SK-N-SH (cell line): Measurements from ENCODE around the gene ADGRG2.

Experiments
- CHD2 ChIP-seq: fragments of 150-350 bp; IDR thresholded peaks from 2 replicates; pipeline ENCODE4 v1.6.1; 2018; ENCODE audit warnings: low read length; ENCODE audit not compliant: partially characterized antibody
- EP300 ChIP-seq, 2 experiments: IDR thresholded peaks; 2 replicates each; pipeline versions ENCODE4 v1.4.0 to v1.6.1; 2012; ENCODE audit warnings: borderline replicate concordance in 1 of 2, low read depth in 1 of 2, low read length in 1 of 2
- GABPA ChIP-seq: IDR thresholded peaks from 2 replicates; pipeline ENCODE4 v1.4.0; 2012; ENCODE audit warnings: low read depth, mild to moderate bottlenecking
- MEF2A ChIP-seq: IDR thresholded peaks from 2 replicates; pipeline ENCODE4 v1.4.0; 2012; ENCODE audit warnings: low read depth, borderline replicate concordance
- MXI1 ChIP-seq: IDR thresholded peaks from 2 replicates; pipeline ENCODE4 v1.6.1; 2012; ENCODE audit warnings: mild to moderate bottlenecking, low read depth, low read length, improper control_type of control experiment
- POLR2AphosphoS5 ChIP-seq: IDR thresholded peaks from 2 replicates; pipeline ENCODE4 v1.6.1; 2012; ENCODE audit warnings: low read depth, low read length
- RAD21 ChIP-seq: IDR thresholded peaks from 2 replicates; pipeline ENCODE4 v1.6.1; 2012; ENCODE audit warnings: mild to moderate bottlenecking, low read length
- TAF1 ChIP-seq: IDR thresholded peaks from 2 replicates; pipeline ENCODE4 v1.6.1; 2012; ENCODE audit warnings: low read depth, mild to moderate bottlenecking, low read length, moderate library complexity, borderline replicate concordance
- TF ChIP-seq, protein P1 (sequence below): fragments of 200-600 bp; sonication (generic); IDR thresholded peaks from 2 replicates; pipeline ENCODE4 v1.6.1; 2017; ENCODE audit warnings: antibody characterized with exemption, mild to moderate bottlenecking, moderate library complexity
- TF ChIP-seq, protein P2 (sequence below): IDR thresholded peaks from 2 replicates; pipeline ENCODE4 v1.6.1; 2012; ENCODE audit warnings: mild to moderate bottlenecking, low read depth, low read length, moderate library complexity
- TF ChIP-seq, protein P3 (sequence below): IDR thresholded peaks from 2 replicates; pipeline ENCODE4 v1.4.0; 2012; ENCODE audit warnings: low read depth, borderline replicate concordance
- TF ChIP-seq, protein P4 (sequence below): IDR thresholded peaks from 2 replicates; pipeline ENCODE4 v1.4.0; 2012; ENCODE audit warnings: low read depth, borderline replicate concordance

DNA sequence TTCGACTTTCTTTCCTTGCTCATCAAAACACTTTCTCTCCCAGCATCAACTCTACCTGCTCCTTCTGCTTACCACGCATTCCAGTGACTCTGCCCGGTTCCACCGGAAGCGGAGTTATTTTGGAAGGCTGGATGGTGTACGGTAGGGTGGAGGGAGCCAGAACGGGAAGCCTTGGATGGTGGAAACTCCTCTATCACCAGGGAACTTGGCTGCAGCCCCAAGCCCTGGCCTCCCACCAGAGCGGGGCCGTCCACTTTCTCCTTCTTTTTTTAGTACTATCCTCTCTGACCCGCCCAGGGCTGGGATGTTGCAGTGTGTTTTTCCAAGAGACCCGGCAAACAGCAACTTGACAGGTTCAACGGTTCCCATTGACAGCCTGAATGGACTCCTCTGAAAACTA is 27.6 kb downstream of the ADGRG2 start:
- TF ChIP-seq, protein P1, sequence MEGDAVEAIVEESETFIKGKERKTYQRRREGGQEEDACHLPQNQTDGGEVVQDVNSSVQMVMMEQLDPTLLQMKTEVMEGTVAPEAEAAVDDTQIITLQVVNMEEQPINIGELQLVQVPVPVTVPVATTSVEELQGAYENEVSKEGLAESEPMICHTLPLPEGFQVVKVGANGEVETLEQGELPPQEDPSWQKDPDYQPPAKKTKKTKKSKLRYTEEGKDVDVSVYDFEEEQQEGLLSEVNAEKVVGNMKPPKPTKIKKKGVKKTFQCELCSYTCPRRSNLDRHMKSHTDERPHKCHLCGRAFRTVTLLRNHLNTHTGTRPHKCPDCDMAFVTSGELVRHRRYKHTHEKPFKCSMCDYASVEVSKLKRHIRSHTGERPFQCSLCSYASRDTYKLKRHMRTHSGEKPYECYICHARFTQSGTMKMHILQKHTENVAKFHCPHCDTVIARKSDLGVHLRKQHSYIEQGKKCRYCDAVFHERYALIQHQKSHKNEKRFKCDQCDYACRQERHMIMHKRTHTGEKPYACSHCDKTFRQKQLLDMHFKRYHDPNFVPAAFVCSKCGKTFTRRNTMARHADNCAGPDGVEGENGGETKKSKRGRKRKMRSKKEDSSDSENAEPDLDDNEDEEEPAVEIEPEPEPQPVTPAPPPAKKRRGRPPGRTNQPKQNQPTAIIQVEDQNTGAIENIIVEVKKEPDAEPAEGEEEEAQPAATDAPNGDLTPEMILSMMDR = no peak
- TF ChIP-seq, protein P2, sequence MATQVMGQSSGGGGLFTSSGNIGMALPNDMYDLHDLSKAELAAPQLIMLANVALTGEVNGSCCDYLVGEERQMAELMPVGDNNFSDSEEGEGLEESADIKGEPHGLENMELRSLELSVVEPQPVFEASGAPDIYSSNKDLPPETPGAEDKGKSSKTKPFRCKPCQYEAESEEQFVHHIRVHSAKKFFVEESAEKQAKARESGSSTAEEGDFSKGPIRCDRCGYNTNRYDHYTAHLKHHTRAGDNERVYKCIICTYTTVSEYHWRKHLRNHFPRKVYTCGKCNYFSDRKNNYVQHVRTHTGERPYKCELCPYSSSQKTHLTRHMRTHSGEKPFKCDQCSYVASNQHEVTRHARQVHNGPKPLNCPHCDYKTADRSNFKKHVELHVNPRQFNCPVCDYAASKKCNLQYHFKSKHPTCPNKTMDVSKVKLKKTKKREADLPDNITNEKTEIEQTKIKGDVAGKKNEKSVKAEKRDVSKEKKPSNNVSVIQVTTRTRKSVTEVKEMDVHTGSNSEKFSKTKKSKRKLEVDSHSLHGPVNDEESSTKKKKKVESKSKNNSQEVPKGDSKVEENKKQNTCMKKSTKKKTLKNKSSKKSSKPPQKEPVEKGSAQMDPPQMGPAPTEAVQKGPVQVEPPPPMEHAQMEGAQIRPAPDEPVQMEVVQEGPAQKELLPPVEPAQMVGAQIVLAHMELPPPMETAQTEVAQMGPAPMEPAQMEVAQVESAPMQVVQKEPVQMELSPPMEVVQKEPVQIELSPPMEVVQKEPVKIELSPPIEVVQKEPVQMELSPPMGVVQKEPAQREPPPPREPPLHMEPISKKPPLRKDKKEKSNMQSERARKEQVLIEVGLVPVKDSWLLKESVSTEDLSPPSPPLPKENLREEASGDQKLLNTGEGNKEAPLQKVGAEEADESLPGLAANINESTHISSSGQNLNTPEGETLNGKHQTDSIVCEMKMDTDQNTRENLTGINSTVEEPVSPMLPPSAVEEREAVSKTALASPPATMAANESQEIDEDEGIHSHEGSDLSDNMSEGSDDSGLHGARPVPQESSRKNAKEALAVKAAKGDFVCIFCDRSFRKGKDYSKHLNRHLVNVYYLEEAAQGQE = no peak
- no peak for TF ChIP-seq POLR2AphosphoS5
- TF ChIP-seq, protein P3, sequence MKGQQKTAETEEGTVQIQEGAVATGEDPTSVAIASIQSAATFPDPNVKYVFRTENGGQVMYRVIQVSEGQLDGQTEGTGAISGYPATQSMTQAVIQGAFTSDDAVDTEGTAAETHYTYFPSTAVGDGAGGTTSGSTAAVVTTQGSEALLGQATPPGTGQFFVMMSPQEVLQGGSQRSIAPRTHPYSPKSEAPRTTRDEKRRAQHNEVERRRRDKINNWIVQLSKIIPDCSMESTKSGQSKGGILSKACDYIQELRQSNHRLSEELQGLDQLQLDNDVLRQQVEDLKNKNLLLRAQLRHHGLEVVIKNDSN = no peak
- no peak for TF ChIP-seq CHD2
- TF ChIP-seq RAD21 = no peak
- no peak for TF ChIP-seq MXI1
- TF ChIP-seq, protein P4, sequence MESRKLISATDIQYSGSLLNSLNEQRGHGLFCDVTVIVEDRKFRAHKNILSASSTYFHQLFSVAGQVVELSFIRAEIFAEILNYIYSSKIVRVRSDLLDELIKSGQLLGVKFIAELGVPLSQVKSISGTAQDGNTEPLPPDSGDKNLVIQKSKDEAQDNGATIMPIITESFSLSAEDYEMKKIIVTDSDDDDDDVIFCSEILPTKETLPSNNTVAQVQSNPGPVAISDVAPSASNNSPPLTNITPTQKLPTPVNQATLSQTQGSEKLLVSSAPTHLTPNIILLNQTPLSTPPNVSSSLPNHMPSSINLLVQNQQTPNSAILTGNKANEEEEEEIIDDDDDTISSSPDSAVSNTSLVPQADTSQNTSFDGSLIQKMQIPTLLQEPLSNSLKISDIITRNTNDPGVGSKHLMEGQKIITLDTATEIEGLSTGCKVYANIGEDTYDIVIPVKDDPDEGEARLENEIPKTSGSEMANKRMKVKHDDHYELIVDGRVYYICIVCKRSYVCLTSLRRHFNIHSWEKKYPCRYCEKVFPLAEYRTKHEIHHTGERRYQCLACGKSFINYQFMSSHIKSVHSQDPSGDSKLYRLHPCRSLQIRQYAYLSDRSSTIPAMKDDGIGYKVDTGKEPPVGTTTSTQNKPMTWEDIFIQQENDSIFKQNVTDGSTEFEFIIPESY = no peak
- TF ChIP-seq MEF2A = no peak
- no peak for TF ChIP-seq EP300 (IDR thresholded peaks at IDR 0.05; ENCODE audit: borderline replicate concordance in 1 of 2, low read depth in 1 of 2, low read length in 1 of 2)
- TF ChIP-seq GABPA = no peak
- TF ChIP-seq TAF1 = no peak
